GM21737 (cell line): ENCODE measurements around the gene RPS6KA2.

Source experiments
- ATAC-seq: cut with Tn5 transposase; IDR thresholded peaks from one replicate; pipeline ENCODE4 v1.9.1; 2021; ENCODE audit warnings: mild to moderate bottlenecking, moderate library complexity; ENCODE audit not compliant: unreplicated experiment

RPS6KA2 gene

DNA sequence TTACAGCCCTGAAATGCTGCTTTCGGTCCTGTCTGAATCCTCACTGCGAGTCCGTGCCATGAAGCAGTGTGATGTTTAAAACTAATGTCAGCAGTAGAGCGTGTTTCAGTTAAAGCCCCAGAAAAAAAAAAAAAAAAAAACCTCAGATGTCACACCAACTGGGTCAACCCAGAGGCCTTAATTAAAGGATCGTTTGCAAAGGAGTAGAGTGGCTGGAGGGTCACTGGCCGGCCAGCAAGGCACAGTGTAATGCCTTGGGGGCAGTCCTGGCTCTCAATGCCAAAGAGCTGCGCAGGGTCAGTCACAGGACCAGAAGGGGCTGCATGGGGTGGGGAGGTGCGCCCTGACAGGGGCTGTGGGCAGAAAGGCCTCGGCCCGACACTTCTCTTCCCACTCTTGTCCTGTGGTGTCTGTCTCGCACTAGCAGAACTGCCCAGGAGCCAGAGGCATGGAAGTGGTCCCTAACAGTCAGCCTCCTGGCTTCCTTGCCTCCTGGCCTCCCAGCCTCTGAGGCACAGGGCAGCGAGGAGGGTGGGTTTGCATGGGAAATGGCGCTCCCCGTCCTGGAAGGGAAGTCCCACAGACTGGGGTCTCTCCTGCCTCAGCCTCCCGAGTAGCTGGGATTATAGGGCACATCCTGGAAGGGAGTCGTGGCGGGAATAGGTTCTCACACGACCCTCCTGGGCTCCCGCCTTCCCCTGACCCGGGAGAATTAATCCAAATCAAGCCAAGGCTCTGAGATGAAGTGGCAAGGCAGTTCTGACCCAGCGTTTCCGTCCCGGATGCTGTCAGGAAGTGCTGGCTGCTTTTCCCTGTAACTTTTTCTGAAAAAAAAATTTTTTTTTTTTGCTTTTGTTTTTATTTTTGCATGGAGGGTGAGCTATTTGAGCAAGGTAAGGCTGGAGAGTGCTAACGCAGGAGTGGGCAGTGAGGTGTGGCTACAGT, 190.6 kb downstream of the RPS6KA2 start:
- no peak for ATAC-seq

GRCh38 chr6:166435574-166435973, 191.5 kb downstream of the RPS6KA2 start:
- peak; percentile 52 for ATAC-seq

DNA sequence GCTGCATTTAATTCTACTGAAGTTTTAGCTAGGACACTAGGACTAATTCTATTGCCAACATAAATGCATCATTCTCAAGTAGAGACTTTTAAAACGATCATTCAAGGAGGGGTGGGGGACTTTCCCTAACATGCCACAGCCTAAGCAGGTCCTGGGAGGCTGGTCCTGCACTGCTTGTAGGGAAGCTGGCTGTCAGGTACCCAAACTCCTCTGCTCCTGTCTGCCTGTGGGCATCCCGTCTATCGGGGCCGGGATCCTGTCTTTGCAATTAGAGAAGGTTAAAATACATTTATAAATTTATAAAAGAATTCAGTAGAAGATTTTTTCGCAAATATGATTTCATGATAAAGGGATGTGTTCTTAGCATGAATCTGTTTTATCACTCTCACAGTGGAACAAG, 192.7 kb downstream of the RPS6KA2 start:
- ATAC-seq = no peak

GRCh38 chr6:166433096-166433495, 194.0 kb downstream of the RPS6KA2 start:
- no peak for ATAC-seq

DNA sequence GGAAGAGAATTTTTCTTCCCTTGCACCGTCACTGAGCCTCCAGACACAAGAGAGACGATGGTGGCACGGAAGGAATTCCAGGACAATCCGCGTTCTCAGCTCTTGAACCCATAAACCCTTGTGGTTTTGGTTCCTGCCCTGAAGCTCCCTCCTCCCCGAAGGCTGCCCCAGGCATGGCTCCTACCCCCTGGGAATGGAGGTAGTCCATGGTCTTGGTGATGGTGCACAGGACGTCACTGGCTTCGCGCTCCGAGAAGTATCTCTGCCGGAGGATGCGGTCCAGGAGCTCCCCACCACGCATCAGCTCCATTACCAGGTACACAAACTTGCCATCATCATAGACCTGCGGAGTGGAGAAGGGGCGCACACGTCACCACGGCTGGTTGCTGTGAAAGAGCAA, 196.8 kb downstream of the RPS6KA2 start:
- ATAC-seq = no peak

DNA sequence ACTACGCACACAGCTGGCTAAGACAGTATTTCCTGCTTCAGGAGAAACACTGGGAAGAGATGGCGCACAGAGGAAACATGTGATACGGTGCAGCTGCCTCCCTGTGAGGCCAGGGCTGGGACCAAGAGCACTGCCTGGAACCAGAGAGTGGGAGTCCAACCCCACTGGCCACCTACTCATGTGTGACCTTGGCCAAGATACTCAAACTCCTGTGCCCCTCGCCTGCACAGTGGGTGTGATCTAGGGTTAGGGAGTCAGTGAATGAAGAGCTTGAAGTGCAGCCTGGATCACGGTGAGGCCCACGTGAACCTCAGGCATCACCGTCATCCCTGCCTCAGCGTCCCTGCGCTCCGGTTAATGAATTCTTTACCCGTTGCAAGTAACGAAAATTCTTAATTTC, 202.6 kb downstream of the RPS6KA2 start:
- ATAC-seq = no peak

GRCh38 chr6:166423781-166424180, 203.3 kb downstream of the RPS6KA2 start:
- no peak for ATAC-seq

DNA sequence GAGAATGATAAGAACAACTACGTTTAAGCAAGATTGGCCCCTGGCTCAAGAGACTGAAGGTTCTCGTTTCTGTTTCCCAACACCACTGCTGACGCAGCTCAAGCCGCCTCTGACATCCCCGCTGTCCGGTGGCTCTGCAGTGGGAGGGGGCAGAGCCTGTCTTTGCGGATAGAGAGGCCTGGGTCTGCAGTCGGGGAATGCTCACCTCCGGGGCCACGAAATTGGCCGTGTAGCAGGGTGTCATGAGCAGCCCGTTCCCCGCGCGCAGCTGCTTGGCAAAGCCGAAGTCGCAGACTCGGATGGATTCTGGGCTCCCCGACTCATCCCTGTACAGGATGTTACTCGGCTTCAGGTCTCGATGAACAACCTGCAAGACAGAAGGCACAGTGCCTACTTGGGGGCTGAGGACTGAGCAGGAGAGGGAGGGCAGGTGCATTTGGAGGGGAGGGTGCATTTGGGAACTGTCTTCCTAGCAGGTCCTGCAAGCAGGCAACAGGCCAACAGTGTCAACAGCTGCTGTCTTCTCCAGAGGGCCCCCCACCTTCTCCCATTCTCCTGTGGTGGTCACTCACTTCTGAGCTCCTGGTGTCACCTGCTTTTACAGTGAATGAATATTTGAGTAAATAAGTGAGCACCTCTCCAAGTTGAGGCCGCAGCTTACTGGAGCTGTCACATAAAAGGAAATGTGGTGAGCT, 203.9 kb downstream of the RPS6KA2 start:
- ATAC-seq = no peak

DNA sequence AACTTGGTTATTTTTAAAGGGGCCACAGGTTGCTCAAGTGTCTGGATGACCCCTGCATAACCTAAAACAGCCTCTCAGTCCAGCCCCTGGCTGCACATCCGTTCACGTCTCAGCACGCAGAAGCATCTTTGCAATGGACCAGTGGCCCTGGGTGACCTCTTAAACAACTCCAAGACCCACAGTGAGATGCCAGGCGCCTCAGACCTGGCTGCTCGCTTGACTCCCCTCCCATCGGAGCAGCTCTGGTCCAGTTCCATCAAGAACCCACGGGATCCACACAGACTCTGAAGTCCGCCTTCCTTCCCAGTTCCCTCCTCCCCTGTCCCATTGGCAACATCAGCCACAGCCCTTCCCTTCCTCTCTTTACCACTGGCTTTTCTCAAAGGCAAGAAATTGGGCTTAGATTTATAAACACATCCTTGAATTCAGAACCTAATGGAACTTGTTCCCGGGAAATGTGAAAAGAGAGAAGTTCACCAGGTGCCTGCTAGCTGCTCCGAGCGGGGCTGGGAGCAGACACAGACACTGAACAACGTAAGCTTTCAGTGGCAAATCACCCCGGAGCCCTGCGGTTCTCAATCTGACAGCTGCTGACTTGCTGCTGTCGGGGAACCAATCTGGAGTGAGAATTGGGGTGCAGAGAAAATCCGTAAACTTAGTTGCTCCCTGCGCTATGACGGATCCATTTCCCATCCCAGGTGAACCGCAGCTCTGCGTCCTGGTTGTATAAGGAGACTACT, 204.7 kb downstream of the RPS6KA2 start:
- no peak for ATAC-seq

DNA sequence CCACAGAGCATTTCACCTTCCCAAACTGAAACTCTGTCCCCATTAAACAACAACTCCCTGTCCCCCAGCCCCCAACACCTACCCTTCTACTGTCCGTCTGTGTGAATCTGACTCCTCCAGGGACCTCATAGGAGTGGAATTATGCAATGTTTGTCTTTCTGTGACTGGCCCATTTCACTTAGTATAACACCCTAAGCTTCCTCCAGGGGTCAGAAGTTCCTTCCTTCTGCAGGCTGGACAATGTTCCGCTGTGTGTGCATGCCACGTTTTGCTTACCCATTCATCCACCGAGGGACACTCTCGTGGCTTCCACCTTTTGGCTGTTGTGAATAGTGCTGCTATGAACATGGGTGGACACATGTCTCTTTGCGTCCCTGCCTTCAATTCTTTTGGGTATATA, 206.7 kb downstream of the RPS6KA2 start:
- ATAC-seq = no peak

- peak; percentile 17 for ATAC-seq
These were observed 207.3 kb downstream of the RPS6KA2 start for GRCh38 chr6:166419717-166420116.

DNA sequence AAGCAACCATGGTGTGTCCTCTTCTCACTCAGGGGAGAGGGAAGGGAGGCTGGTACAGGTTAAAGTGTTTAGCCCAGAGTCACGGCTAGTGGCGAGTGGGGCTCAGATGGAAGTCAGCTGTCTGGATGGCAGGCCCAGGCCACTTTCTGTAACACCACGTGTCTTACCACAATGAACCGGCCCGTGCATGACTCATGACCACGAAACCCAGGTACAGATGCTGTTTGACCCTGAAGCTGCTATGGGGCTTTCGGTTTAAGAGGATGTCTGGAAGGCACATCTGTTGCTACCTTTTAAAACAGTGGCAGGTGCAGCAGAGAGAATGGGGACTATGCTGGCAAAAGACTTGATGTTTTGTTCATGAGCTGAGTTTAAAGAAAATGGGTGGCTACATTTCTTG, 207.8 kb downstream of the RPS6KA2 start:
- peak; percentile 89 for ATAC-seq

DNA sequence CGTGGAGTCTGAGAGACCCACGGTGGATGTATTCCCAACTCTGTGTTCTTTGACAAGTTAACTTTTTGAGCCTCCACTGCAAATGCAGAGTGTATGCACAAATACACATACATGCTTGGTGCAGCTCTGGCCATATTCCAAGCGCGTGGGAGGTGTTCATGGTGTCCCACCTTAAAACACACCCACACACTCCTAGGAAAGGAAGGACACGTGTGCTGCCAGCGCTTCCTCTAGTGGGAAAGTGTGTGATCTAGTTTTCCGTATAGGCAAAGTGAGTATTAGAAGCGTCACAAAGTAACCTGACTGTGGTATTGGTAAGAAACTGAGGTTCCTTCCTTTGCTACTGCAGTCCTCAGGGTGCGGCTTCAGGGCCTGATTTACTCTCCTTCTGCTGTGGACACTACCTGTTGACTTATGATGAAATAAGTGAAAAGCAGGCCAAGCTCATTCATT, 208.3 kb downstream of the RPS6KA2 start:
- peak; percentile 5 for ATAC-seq

GRCh38 chr6:166417285-166417691, 209.8 kb downstream of the RPS6KA2 start:
- ATAC-seq = no peak

GRCh38 chr6:166415833-166416347, 211.2 kb downstream of the RPS6KA2 start:
- ATAC-seq = no peak

GRCh38 chr6:166415306-166415705, 211.7 kb downstream of the RPS6KA2 start:
- no peak for ATAC-seq

- ATAC-seq = no peak
These were observed 213.5 kb downstream of the RPS6KA2 start for GRCh38 chr6:166413491-166413951.

DNA sequence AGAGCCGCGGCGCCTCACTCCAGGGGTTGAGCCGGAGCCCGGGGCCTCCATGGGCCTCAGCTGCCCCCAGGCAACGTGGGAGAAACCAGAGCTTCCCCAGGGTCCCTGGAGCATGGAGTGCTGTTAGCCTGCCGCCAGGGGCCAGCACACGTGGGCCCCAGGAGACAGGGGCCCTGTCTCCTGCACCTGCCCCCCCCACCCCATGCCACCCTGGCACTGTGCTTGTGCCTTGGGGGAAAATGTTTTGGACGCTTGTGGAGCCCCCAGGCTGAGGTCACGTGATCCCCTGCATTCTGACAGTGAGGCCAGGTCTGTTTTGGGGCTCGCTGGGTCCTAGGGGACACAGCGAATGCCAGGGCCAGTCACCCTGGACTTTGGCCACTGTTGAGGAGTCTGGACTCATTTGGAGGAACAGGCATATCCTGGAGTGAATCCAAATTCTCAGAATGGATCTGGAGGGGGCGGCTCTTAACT, 214.1 kb downstream of the RPS6KA2 start:
- ATAC-seq = no peak

GRCh38 chr6:166412156-166412910, 214.7 kb downstream of the RPS6KA2 start:
- ATAC-seq = no peak

- ATAC-seq = no peak
These were observed 215.3 kb downstream of the RPS6KA2 start for GRCh38 chr6:166411721-166412151.
